Iris pigment epithelial cell (primary cell): ENCODE measurements around the gene PRND.
A peak's percentile ranks its signal among the peaks of the same experiment; 100 is the strongest.
"Not testable (repeated sequence)": the region's sequence is repeated elsewhere in the genome, so short reads cannot be mapped to it uniquely, and the experiment has no call there.

Experiments used
- DNase-seq: peaks from one replicate; pipeline ENCODE4 v3.0.0-alpha.2; 2011; ENCODE audit warnings: low read depth

PRND gene, protein sequence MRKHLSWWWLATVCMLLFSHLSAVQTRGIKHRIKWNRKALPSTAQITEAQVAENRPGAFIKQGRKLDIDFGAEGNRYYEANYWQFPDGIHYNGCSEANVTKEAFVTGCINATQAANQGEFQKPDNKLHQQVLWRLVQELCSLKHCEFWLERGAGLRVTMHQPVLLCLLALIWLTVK

GRCh38 chr20:4721719-4722118, at the start of gene PRND:
PRND (plus strand) TSS chr20:4721909; CDS start chr20:4724552, 2,643 bp downstream.
- no peak for DNase-seq

- DNase-seq = no peak
Measured at GRCh38 chr20:4672948-4673347, 48.8 kb upstream of the PRND start.

DNA sequence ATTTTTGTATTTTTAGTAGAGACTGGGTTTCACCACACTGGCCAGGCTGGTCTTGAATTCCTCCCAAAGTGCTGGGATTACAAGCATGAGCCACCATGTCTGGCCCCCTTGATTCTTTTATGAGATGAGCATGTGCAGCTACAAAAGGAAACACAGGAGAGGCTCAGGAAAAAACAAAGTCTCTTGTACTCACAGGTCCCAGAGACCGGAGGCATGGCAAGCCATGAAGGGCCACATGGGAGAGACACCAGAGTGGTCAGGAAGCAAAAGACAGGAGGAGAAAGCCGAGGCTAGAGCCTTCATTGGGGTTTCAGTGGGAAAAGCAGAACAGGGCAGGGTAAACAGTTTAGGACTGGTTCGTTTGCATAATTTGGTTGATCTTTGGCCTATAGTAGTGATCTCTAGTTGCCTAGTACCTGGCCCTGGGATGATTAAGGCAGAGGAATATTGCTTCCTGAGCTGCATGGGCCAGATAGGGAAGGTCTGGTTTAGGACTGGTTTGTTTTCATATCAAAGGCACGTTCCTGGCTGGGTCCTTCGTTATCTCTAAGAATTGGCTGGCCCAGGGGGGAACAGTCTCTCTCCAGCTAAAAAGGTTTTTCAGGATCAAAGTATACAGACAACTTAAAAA, 48.2 kb upstream of the PRND start:
- no peak for DNase-seq

DNA sequence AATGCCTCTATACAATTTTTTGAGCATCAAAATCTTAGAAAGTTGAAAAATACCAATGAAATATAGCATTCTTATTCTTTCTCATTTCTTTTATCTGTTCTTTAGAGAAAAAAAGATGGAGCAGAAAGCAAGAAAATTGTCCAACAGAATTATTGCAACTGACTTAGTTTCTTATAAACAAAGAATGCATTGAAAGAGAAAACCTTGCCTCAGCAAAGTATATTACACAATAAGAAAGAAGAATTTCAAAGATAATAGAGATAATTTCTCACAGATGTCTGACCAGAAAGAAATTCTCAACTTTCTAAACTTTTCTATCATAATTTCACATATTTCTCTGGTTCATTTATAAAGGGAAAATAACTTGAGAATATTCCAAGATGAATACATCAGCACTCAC, 47.0 kb upstream of the PRND start:
- DNase-seq = no peak

GRCh38 chr20:4677846-4678245, 43.9 kb upstream of the PRND start:
- DNase-seq = no peak

DNA sequence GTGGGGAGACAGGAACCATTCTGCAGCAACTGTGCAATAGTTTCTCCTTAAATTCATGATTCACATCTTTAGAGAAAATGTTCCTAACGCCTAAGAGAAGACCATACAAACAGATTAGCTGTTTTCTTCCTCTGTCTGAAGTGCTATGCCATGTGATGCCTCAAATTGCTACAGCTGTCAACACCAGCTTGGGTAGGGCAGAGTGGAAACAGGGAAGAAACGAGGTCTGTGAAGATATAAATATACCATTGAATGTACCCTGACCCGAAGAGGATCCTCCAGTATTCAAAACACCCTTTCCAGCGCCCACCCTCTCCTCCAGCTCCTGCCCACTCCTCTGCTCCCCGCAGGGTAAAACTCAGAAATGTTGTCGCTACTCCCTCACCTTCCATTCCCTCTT, 40.3 kb upstream of the PRND start:
- DNase-seq = no peak

- DNase-seq = peak; percentile 31
Measured at GRCh38 chr20:4681991-4682401, 39.7 kb upstream of the PRND start.

DNA sequence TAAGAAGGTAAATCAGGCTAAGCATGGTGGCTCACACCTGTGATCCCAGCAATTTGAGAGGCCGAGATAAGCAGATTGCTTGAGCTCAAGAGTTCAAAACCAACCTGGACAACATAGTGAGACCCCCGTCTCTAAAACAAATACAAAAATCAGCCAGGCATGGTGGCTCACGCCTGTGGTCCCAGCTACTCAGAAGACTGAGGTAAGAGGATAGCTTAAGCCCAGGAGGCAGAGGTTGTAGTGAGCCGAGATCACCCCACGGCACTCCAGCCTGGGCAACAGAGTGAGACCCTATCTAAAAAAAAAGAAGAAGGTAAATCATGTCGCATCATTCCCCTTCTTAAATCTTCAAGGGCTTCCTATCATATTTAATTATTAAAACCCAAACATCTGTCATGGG, 39.0 kb upstream of the PRND start:
- DNase-seq = no peak

DNA sequence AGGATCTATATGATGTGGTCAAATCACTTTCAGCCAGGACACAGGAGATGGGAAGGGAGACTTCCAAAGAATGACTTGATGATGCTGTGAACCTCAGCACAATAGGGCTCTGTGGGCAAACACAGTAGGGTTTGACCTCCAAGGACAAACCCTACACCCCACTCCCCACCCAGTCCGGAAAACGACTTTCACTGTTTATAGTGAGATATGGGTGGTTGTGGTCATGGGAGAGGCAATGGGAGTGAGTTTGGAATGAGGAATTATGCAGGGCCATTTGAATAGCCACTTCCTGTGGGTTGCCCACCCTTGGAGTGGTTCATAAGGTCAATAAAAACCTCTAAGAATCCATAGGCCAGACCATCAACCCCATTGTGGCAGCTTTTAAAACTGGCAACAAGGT, 38.4 kb upstream of the PRND start:
- DNase-seq = no peak

GRCh38 chr20:4684837-4685413, 36.8 kb upstream of the PRND start:
- DNase-seq = peak; percentile 81

DNA sequence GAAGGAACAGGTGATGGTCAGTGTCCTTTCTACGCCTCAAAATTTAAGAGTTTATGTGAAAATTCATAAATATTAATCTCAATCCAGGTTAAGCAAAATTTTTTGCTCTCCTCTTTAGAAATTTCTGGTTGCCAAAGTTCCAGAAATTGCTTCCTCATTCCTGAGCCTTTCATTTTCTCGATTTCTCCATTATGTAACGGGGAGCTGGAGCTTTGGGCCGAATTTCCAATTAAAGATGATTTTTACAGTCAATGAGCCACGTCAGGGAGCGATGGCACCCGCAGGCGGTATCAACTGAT, 35.8 kb upstream of the PRND start:
- no peak for DNase-seq

DNA sequence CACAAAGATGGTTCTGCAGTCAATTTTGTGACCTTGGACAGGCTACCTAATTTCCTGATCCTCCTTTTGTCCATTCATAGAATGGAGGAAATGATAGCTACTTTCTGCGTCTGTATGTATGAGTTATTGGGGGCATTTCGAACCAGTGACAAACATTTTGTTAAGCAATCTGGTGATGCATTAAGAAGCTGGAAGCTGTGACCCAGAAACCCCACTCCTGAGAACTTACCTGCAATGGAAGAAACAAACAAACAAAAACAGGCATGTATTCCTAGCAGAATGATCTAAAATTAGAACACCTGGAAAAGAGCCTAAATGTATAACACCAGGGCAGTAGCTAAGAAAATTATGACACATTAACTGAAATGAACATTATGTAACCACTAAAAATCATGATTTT, 33.4 kb upstream of the PRND start:
- no peak for DNase-seq

GRCh38 chr20:4689220-4689619, 32.5 kb upstream of the PRND start:
- no peak for DNase-seq

GRCh38 chr20:4691753-4692152, 30.0 kb upstream of the PRND start:
- no peak for DNase-seq

- DNase-seq = no peak
Measured at GRCh38 chr20:4694076-4694475, 27.6 kb upstream of the PRND start.

DNA sequence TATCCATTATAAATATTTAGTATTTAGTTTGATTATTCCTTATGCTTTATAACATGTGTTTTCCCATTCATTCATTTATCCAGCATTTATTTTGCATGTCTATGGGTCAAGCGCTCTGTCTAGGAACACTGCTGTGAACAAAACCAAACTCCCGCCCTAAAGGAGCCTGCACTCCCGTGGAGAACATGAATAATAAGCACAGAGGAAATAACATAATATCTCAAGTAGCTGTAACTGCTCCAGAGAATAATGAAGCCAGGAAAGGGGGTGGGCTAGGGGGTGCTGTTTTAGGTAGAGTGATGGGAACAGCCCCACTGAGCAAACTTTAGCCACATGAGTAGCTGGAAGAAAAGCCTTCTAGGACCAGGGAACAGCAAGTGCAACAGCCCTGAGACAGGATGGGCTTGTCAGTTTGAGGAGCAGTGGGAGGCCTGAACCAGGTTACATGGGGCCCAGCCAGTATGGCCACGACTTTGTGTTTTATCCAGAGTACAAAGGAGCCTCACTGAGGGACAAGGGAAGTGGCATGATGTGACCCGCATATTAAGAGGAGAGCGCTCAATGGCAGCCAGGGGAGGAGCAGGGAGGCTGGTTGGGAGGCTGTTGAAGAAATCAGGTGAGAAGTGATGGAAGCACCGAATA, 24.4 kb upstream of the PRND start:
- DNase-seq = no peak

GRCh38 chr20:4697831-4698221, 23.9 kb upstream of the PRND start:
- DNase-seq = no peak

GRCh38 chr20:4699216-4699615, 22.5 kb upstream of the PRND start:
- DNase-seq = no peak

DNA sequence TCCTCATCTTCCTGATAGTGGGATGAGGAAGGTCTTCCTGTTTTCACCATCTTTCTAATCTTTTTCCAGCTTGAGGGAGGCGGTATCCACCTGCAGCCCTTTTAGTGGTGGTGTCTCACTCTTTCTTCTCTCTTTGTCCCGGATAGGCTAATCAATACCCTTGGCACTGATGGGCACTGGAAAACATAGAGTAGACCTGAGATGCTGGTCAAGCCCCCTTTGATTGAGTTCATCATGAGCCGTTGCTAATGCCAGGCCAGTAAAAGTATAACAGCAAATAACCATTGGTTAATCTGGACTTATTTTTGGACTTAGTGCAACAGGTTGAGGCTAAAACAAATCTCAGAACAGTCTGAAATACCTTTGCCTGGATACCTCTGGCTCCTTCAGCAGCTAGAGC, 21.8 kb upstream of the PRND start:
- no peak for DNase-seq

GRCh38 chr20:4702562-4703280, 19.0 kb upstream of the PRND start:
- no peak for DNase-seq

GRCh38 chr20:4703281-4703676, 18.4 kb upstream of the PRND start:
- no peak for DNase-seq

- DNase-seq = not testable (repeated sequence)
Measured at GRCh38 chr20:4706941-4707340, 14.8 kb upstream of the PRND start.

DNA sequence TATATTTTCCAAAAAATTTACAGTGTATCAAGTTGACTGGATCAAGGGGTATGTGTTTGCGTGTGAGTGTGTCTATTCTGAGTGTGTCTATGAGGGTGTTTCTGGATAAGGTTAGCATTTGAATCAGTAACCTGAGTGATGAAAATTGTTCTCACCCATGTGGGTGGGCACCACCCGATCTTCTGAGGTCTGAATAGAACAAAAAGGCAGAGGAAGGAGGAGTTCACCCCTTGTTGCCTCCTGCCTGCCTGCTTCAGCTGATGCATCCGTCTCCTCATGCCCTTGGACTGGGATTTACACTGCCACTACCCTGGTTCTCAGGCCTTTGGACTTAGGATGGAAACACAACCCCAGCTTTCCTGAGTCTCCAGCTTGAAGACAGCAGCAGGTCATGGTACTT, 13.7 kb upstream of the PRND start:
- DNase-seq = no peak
